Keratinocyte (primary cell): ENCODE results near the gene ZHX3.

Experiments used
- CTCF ChIP-seq, 3 experiments: IDR thresholded peaks in 1 of 3; conservative IDR thresholded peaks in 1 of 3; optimal IDR thresholded peaks in 1 of 3; 2 replicates in 2 of 3; 3 replicates in 1 of 3; pipeline versions ENCODE3 to v1.5.1; 2011; ENCODE audit warnings: low read length in 3 of 3, mild to moderate bottlenecking in 3 of 3, moderate library complexity in 2 of 3, control low read depth in 1 of 3, inconsistent platforms in 1 of 3; ENCODE audit not compliant: insufficient read depth in 2 of 3; ENCODE audit errors: extremely low read depth in 1 of 3
- EZH2 ChIP-seq: IDR thresholded peaks from one replicate; pipeline ENCODE4 v1.6.1; 2012; ENCODE audit warnings: inconsistent platforms, mild to moderate bottlenecking, low read length, moderate library complexity

GRCh38 chr20:41316051-41316450, 1.5 kb downstream of the ZHX3 start:
- TF ChIP-seq CTCF (optimal IDR thresholded peaks at IDR 0.05 in 1 of 3, IDR thresholded peaks at IDR 0.05 in 1 of 3, conservative IDR thresholded peaks at IDR 0.05 in 1 of 3; ENCODE audit: extremely low read depth in 1 of 3, insufficient read depth in 2 of 3, low read length in 3 of 3) (no peak), EZH2 (no peak)
